H1 (cell line): ENCODE data around the gene FAM83F. TPM values are rescaled to one million over a fixed set of nuclear protein-coding genes. Genes with fewer than 3 reads are reported as not detected.

ENCODE experiments used
- CTCF ChIA-PET: fragments of 300-600 bp; sonication (Branson Sonifier 250); formaldehyde crosslinking; loops from one replicate; lab custom pipeline; 2021; ENCODE audit not compliant: partially characterized antibody; lab: Charles Lee
- POLR2A ChIA-PET: fragments of 300-600 bp; sonication (Branson Sonifier 250); formaldehyde crosslinking; loops from one replicate; lab custom pipeline; 2021; ENCODE audit warnings: inconsistent platforms; ENCODE audit not compliant: partially characterized antibody; lab: Charles Lee
- DNase-seq, 2 experiments: peaks; one replicate each; pipeline versions ENCODE4 v3.0.0 to v3.0.0-alpha.2; 2010 to 2022; ENCODE audit warnings: low spot score in 2 of 2, low read depth in 1 of 2, mixed read lengths in 1 of 2
- FAIRE-seq: peaks from 2 replicates; lab custom pipeline; 2011; peaks lifted over from hg19 to GRCh38; lab: Jason Lieb, UNC
- H2AFZ ChIP-seq: 2 replicates; pipeline ENCODE4 v1.8.1; 2012; ENCODE audit warnings: low read length, inconsistent platforms
- H2AK5ac ChIP-seq: 2 replicates; pipeline ENCODE4 v1.6.1; 2013; ENCODE audit warnings: low read depth, low read length
- H2BK120ac ChIP-seq: replicated peaks from 2 replicates; pipeline ENCODE3; 2013; ENCODE audit warnings: low read depth, low read length, inconsistent platforms
- H2BK12ac ChIP-seq: 2 replicates; pipeline ENCODE4 v1.6.1; 2013; ENCODE audit warnings: low read depth, low read length
- H2BK15ac ChIP-seq: 2 replicates; pipeline ENCODE4 v1.6.1; 2013; ENCODE audit warnings: low read length
- H2BK20ac ChIP-seq: 2 replicates; pipeline ENCODE4 v1.6.1; 2013; ENCODE audit warnings: low read length
- H2BK5ac ChIP-seq: 2 replicates; pipeline ENCODE4 v1.6.1; 2013; ENCODE audit warnings: low read depth, low read length
- H3K14ac ChIP-seq: 2 replicates; pipeline ENCODE4 v1.6.1; 2013; ENCODE audit warnings: inconsistent platforms; ENCODE audit not compliant: insufficient read length
- H3K18ac ChIP-seq: 2 replicates; pipeline ENCODE4 v1.6.1; 2013; ENCODE audit warnings: low read length; ENCODE audit errors: extremely low read depth
- H3K23ac ChIP-seq: 2 replicates; pipeline ENCODE4 v1.6.1; 2013; ENCODE audit warnings: inconsistent platforms; ENCODE audit not compliant: insufficient read length
- H3K23me2 ChIP-seq: 2 replicates; pipeline ENCODE4 v1.6.1; 2013; ENCODE audit warnings: low read depth, low read length
- H3K27ac ChIP-seq: 2 replicates; pipeline ENCODE4 v1.6.1; 2011; ENCODE audit warnings: low read depth, low read length, inconsistent platforms
- H3K27me3 ChIP-seq, 4 experiments: replicated peaks in 1 of 4; 1 replicate in 1 of 4; 2 replicates in 3 of 4; pipeline versions ENCODE4 v1.6.1 to v1.8.1; 2011 to 2013; ENCODE audit warnings: low read length in 3 of 4, mild to moderate bottlenecking in 3 of 4, inconsistent platforms in 2 of 4, mixed read lengths in 2 of 4, moderate library complexity in 1 of 4; ENCODE audit not compliant: control insufficient read depth in 3 of 4, insufficient read depth in 3 of 4; ENCODE audit errors: extremely low read depth in 1 of 4
- H3K36me3 ChIP-seq, 4 experiments: 2 replicates each; pipeline versions ENCODE4 v1.6.1 to v1.8.1; 2011 to 2013; ENCODE audit warnings: mild to moderate bottlenecking in 4 of 4, low read length in 3 of 4, moderate library complexity in 2 of 4, control low read depth in 1 of 4, inconsistent platforms in 1 of 4; ENCODE audit not compliant: insufficient read depth in 4 of 4, control insufficient read depth in 2 of 4
- H3K4ac ChIP-seq: replicated peaks from 2 replicates; pipeline ENCODE3; 2013; ENCODE audit warnings: low read length, low read depth, mixed read lengths, inconsistent platforms; ENCODE audit not compliant: insufficient read length
- H3K4me1 ChIP-seq, 4 experiments: replicated peaks in 1 of 4; 1 replicate in 1 of 4; 2 replicates in 3 of 4; pipeline versions ENCODE4 v1.6.1 to v1.8.1; 2011 to 2013; ENCODE audit warnings: low read length in 3 of 4, inconsistent platforms in 2 of 4, mixed read lengths in 1 of 4; ENCODE audit not compliant: insufficient read depth in 4 of 4, control insufficient read depth in 3 of 4
- H3K4me2 ChIP-seq, 2 experiments: 2 replicates each; pipeline versions ENCODE4 v1.6.1 to v1.8.1; 2011 to 2013; ENCODE audit warnings: low read depth in 2 of 2, low read length in 2 of 2, control low read depth in 1 of 2, inconsistent platforms in 1 of 2, mild to moderate bottlenecking in 1 of 2; ENCODE audit not compliant: insufficient read depth in 1 of 2
- H3K4me3 ChIP-seq, 4 experiments: fragments of 200-600, 300-600 bp in 1 of 4; sonication (generic), shearing (Covaris generic), sonication (Bioruptor Twin) in 1 of 4; 2 replicates each; pipeline versions ENCODE4 v1.5.1 to v1.8.1; 2011 to 2016; ENCODE audit warnings: low read length in 4 of 4, low read depth in 3 of 4, control low read depth in 2 of 4, inconsistent platforms in 2 of 4, mild to moderate bottlenecking in 2 of 4, mixed read lengths in 1 of 4, moderate library complexity in 1 of 4; ENCODE audit not compliant: insufficient read depth in 2 of 4; ENCODE audit errors: extremely low read depth in 1 of 4
- H3K56ac ChIP-seq: replicated peaks from 2 replicates; pipeline ENCODE3; 2013; ENCODE audit warnings: low read depth, mild to moderate bottlenecking, mixed read lengths, low read length, inconsistent platforms; ENCODE audit not compliant: insufficient read length
- H3K79me1 ChIP-seq: 2 replicates; pipeline ENCODE4 v1.6.1; 2013; ENCODE audit warnings: low read depth, low read length, control low read depth
- H3K79me2 ChIP-seq, 2 experiments: 2 replicates each; pipeline versions ENCODE4 v1.6.1 to v1.8.1; 2012 to 2013; ENCODE audit warnings: low read length in 2 of 2, mild to moderate bottlenecking in 2 of 2, inconsistent platforms in 1 of 2; ENCODE audit not compliant: insufficient read depth in 2 of 2, control insufficient read depth in 1 of 2
- H3K9ac ChIP-seq, 4 experiments: replicated peaks in 1 of 4; 1 replicate in 1 of 4; 2 replicates in 3 of 4; pipeline versions ENCODE4 v1.6.1 to v1.8.1; 2011 to 2013; ENCODE audit warnings: low read depth in 3 of 4, low read length in 3 of 4, control low read depth in 2 of 4, mild to moderate bottlenecking in 2 of 4, moderate library complexity in 2 of 4, inconsistent platforms in 1 of 4; ENCODE audit errors: extremely low read depth in 1 of 4
- H3K9me3 ChIP-seq, 2 experiments: 2 replicates each; pipeline versions ENCODE4 v1.6.1 to v1.8.1; 2012 to 2013; ENCODE audit warnings: mild to moderate bottlenecking in 2 of 2, moderate library complexity in 2 of 2, control low read depth in 1 of 2, inconsistent platforms in 1 of 2, low read depth in 1 of 2, low read length in 1 of 2, mixed read lengths in 1 of 2; ENCODE audit not compliant: insufficient read depth in 2 of 2
- H4K20me1 ChIP-seq, 2 experiments: replicated peaks in 1 of 2; 2 replicates each; pipeline versions ENCODE3 to v1.8.1; 2011 to 2013; ENCODE audit warnings: inconsistent platforms in 2 of 2, low read length in 2 of 2, mild to moderate bottlenecking in 1 of 2; ENCODE audit not compliant: insufficient read depth in 2 of 2, control insufficient read depth in 1 of 2
- H4K5ac ChIP-seq: 2 replicates; pipeline ENCODE4 v1.6.1; 2013; ENCODE audit warnings: low read length, low read depth, mixed read lengths, inconsistent platforms; ENCODE audit not compliant: insufficient read length
- H4K8ac ChIP-seq: 2 replicates; pipeline ENCODE4 v1.8.0; 2013; ENCODE audit warnings: mild to moderate bottlenecking, moderate library complexity, low read length, inconsistent platforms; ENCODE audit not compliant: insufficient read depth; ENCODE audit errors: extremely low read depth
- H4K91ac ChIP-seq: replicated peaks from 2 replicates; pipeline ENCODE3; 2013; ENCODE audit warnings: low read length, mixed read lengths, inconsistent platforms; ENCODE audit not compliant: insufficient read length
- KDM5A ChIP-seq: fragments of 200-600 bp; IDR thresholded peaks from 2 replicates; pipeline ENCODE4 v1.7.1; 2012; ENCODE audit warnings: mild to moderate bottlenecking, low read length, inconsistent platforms, mixed read lengths
- POU5F1 ChIP-seq: IDR thresholded peaks from 2 replicates; pipeline ENCODE4 v1.6.1; 2011; ENCODE audit warnings: low read depth, mild to moderate bottlenecking, low read length, moderate library complexity
- WGBS, 2 experiments: shearing (Covaris generic) in 1 of 2; methylation state at CpG; one replicate each; pipeline versions ENCODE4 v1.1.6 to v1.1.7; 2013 to 2015; ENCODE audit warnings: low lambda C conversion rate in 2 of 2, mixed read lengths in 2 of 2, inconsistent platforms in 1 of 2, low coverage in 1 of 2, missing lambda C conversion rate in 1 of 2; ENCODE audit not compliant: insufficient replicate concordance in 2 of 2, insufficient coverage in 1 of 2, insufficient read length in 1 of 2; ENCODE audit errors: extremely low coverage in 1 of 2, missing lambda C conversion rate in 1 of 2; 5-methylcytosine and 5-hydroxymethylcytosine counted together
- polyA plus RNA-seq, 7 experiments: library from polyadenylated mRNA; depleted of rRNA in 3 of 7; stranded (reverse) in 5 of 7; unstranded in 2 of 7; fragments of >200 nt in 5 of 7; fragments of 200-250 nt in 2 of 7; gene quantifications; 1 replicate in 5 of 7; 2 replicates in 1 of 7; 4 replicates in 1 of 7; pipeline versions ENCODE4 v1.2.1 to v1.2.3, GENCODE V29; 2011 to 2013; ENCODE audit warnings: missing spikeins in 2 of 7, mixed read lengths in 2 of 7
- total RNA-seq: library from RNA; stranded (reverse); fragmentation: NEBNext Ultra II Directional; extraction: Animal tissue kit (Norgen Biotek cat#: 25700); gene quantifications from 2 replicates; pipeline ENCODE4 v1.2.1, GENCODE V29; 2021

Gene FAM83F
- total and polyA plus RNA-seq, 2 of the 8 experiments (the other 6 are each of a cell fraction or from before 2014, with no cell fraction given) = 8.6 to 18.9 TPM

DNA sequence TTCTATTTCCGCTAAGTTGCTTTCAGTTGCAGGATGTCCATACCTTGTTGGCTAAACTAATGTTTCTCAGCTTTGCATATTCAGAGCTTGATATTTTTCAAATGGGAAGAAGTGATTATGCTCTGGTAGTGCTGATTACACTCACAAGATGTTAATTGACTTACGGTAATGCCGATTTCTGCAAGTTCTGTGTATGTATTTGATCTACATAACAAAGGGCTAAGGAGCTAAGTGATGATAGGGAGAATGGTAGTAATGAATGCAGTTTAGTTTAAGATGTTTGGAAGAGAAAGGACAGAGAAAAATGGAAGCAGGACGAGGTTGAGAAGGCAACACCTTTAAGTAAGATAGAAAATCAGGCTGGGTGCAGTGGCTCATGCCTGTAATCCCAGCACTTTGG lies 61.4 kb downstream of the FAM83F start:
- Histone ChIP-seq H4K91ac (no peak overlapping the region), H3K27ac (no peak overlapping the region), H2BK5ac (no peak overlapping the region; the same call in 1 of the 2 replicates), H4K8ac (no peak overlapping the region), H3K23ac (no peak overlapping the region), H3K14ac (no peak overlapping the region), H3K4me3 (peak overlapping the region in 1 of 4 experiments; percentile 4; a peak in 1 of 8 replicates), H4K20me1 (peaks cover 3 to 5% of the 10 kb centered on the region in 2 experiments), H2BK20ac (no peak overlapping the region), H3K79me2 (peaks cover 1 to 63% of the 10 kb centered on the region in 2 experiments; a peak in 3 of 4 replicates), H2AFZ (no peak overlapping the region), H2BK120ac (no peak overlapping the region), H2BK12ac (no peak overlapping the region), H3K4me2 (peak overlapping the region; percentile 3 to 43), H3K56ac (no peak overlapping the region), H3K27me3 (no peaks in the 10 kb centered on the region), H3K18ac (no peak overlapping the region), H3K36me3 (no peaks in the 10 kb centered on the region), H3K9me3 (no peaks in the 10 kb centered on the region), H3K4ac (no peak overlapping the region), H3K23me2 (no peaks in the 10 kb centered on the region), H2BK15ac (no peak overlapping the region), H2AK5ac (no peak overlapping the region), H4K5ac (no peak overlapping the region), H3K4me1 (peaks cover 5 to 24% (median 10%) of the 10 kb centered on the region in 4 experiments), H3K79me1 (no peaks in the 10 kb centered on the region; the same call in 1 of the 2 replicates)
- CTCF ChIA-PET = no interaction called here
- DNase-seq (no peak), FAIRE-seq (peak; percentile 7)
- 38% methylated on average over 4 of the region's 4 CpGs; no CpG with 5 or more reads in 1 of the 2 experiments for WGBS, 2 experiments
- TF ChIP-seq KDM5A (no peak), POU5F1 (peak; percentile 58; the same call in 1 of the 2 replicates)
- TF ChIP-seq, all 59 proteins: peak for 1
- POLR2A ChIA-PET = interaction anchor here (1.1 to 4.7 kb wide), 3 partner anchors 9 to 121 kb away, joined by 3 to 29 read pairs (median 5); partner anchors contain the start of gene TNRC6B
- H3K9ac ChIP-seq = no peak overlapping the region
